K562 (cell line): ENCODE measurements around the gene CCNY. TPM values are rescaled to one million over a fixed set of nuclear protein-coding genes. Genes with fewer than 3 reads are reported as not detected.

ENCODE experiments used
- ATAC-seq: fragments of 200-7000 bp; cut with Tn5 transposase; 3 replicates; pipeline ENCODE4 v1.9.1; 2020; ENCODE audit warnings: moderate library complexity
- BruUV-seq: library from RNA; stranded (reverse); fragments of 400-500 nt; replicated peaks from 2 replicates; lab custom pipeline; 2021; lab: Mats Ljungman, UMichigan
- CTCF ChIA-PET: fragments of 300-600 bp; formaldehyde crosslinking; extraction: SDS; loops from one replicate; lab custom pipeline; 2021; ENCODE audit warnings: low intra/inter-chr PET ratio; lab: Yijun Ruan, JAX
- POLR2A ChIA-PET: fragments of 300-600, 350-650 bp; sonication (Branson Sonifier 250); formaldehyde crosslinking; extraction: SDS; loops from one replicate; lab custom pipeline; 2021; ENCODE audit warnings: antibody characterized with exemption, inconsistent platforms; lab: Yijun Ruan, JAX
- DNase-seq, 4 experiments: peaks; one replicate each; pipeline versions ENCODE4 v3.0.0 to v3.0.0-alpha.2; 2011 to 2018; ENCODE audit warnings: low spot score in 3 of 4, mixed read lengths in 3 of 4; ENCODE audit errors: extremely low read depth in 1 of 4
- FAIRE-seq: peaks from 2 replicates; lab custom pipeline; 2011; peaks lifted over from hg19 to GRCh38; lab: Jason Lieb, UNC
- H2AFZ ChIP-seq: 2 replicates; pipeline ENCODE4 v1.6.0; 2011; ENCODE audit warnings: low read depth, low read length, control low read depth, inconsistent platforms
- H3K27ac ChIP-seq: fragments of 200-600 bp; 3 replicates; pipeline ENCODE4 v1.8.0; 2011; ENCODE audit warnings: low read depth, mild to moderate bottlenecking, control low read depth, inconsistent platforms, low read length, moderate library complexity, mixed read lengths; ENCODE audit errors: extremely low read depth
- H3K27me3 ChIP-seq, 2 experiments: fragments of 300-600 bp in 1 of 2; 2 replicates in 1 of 2; 3 replicates in 1 of 2; pipeline versions ENCODE4 v1.6.0 to v1.8.0; 2011; ENCODE audit warnings: inconsistent platforms in 2 of 2, low read length in 2 of 2, mild to moderate bottlenecking in 1 of 2, mixed read lengths in 1 of 2, moderate library complexity in 1 of 2; ENCODE audit not compliant: control insufficient read depth in 2 of 2, insufficient read depth in 2 of 2
- H3K36me3 ChIP-seq: fragments of 300-600 bp; 3 replicates; pipeline ENCODE4 v1.8.0; 2011; ENCODE audit warnings: mild to moderate bottlenecking, low read length, inconsistent platforms; ENCODE audit not compliant: control insufficient read depth, insufficient read depth
- H3K4me1 ChIP-seq, 2 experiments: fragments of 200-600 bp in 1 of 2; replicated peaks in 1 of 2; 2 replicates in 1 of 2; 3 replicates in 1 of 2; pipeline versions ENCODE4 v1.5.1 to v1.8.0; 2011; ENCODE audit warnings: inconsistent platforms in 2 of 2, low read length in 2 of 2, mild to moderate bottlenecking in 1 of 2, mixed read lengths in 1 of 2, moderate library complexity in 1 of 2; ENCODE audit not compliant: control insufficient read depth in 2 of 2, insufficient read depth in 2 of 2
- H3K4me2 ChIP-seq: 2 replicates; pipeline ENCODE4 v1.6.1; 2011; ENCODE audit warnings: low read length, control low read depth, inconsistent platforms, mixed read lengths; ENCODE audit not compliant: insufficient read depth
- H3K4me3 ChIP-seq: fragments of 200-600 bp; sonication (generic), shearing (Covaris generic); 2 replicates; pipeline ENCODE4 v1.5.1; 2016; ENCODE audit warnings: control low read depth, inconsistent platforms
- H3K79me2 ChIP-seq: fragments of 200-600 bp; 3 replicates; pipeline ENCODE4 v1.8.0; 2011; ENCODE audit warnings: low read length, inconsistent platforms; ENCODE audit not compliant: control insufficient read depth, insufficient read depth
- H3K9ac ChIP-seq, 2 experiments: 2 replicates each; pipeline versions ENCODE4 v1.6.0 to v1.6.1; 2011; ENCODE audit warnings: low read depth in 2 of 2, low read length in 2 of 2, control low read depth in 1 of 2, inconsistent platforms in 1 of 2, mild to moderate bottlenecking in 1 of 2, mixed read lengths in 1 of 2; ENCODE audit not compliant: insufficient read depth in 1 of 2
- H3K9me1 ChIP-seq: one replicate; pipeline ENCODE4 v1.6.0; 2011; ENCODE audit warnings: inconsistent platforms, mild to moderate bottlenecking, low read length, moderate library complexity; ENCODE audit not compliant: control insufficient read depth, insufficient read depth
- H3K9me3 ChIP-seq: replicated peaks from 2 replicates; pipeline ENCODE4 v1.5.1; 2011; ENCODE audit warnings: low read depth, low read length, inconsistent platforms; ENCODE audit not compliant: control insufficient read depth, insufficient read depth
- H4K20me1 ChIP-seq: replicated peaks from 2 replicates; pipeline ENCODE4 v1.6.1; 2011; ENCODE audit warnings: low read length, inconsistent platforms, mixed read lengths; ENCODE audit not compliant: control insufficient read depth, insufficient read depth
- DACH1 ChIP-seq: fragments of 450-650 bp; IDR thresholded peaks from 2 replicates; pipeline ENCODE4 v1.6.1; 2018; ENCODE audit not compliant: partially characterized antibody
- EWSR1 ChIP-seq: fragments of 450-650 bp; IDR thresholded peaks from 2 replicates; pipeline ENCODE4 v1.6.1; 2018; ENCODE audit warnings: borderline replicate concordance, mild to moderate bottlenecking, low read depth, moderate library complexity; ENCODE audit not compliant: partially characterized antibody
- JUND ChIP-seq, 2 experiments: IDR thresholded peaks; 2 replicates in 1 of 2; 3 replicates in 1 of 2; pipeline ENCODE4 v1.6.1; 2011; ENCODE audit warnings: borderline replicate concordance in 2 of 2, low read depth in 2 of 2, low read length in 2 of 2, improper control_type of control experiment in 1 of 2, missing biosample characterization in 1 of 2, missing genetic modification characterization in 1 of 2, missing genetic modification reagents in 1 of 2
- KLF1 ChIP-seq: fragments of 450-650 bp; IDR thresholded peaks from 2 replicates; pipeline ENCODE4 v1.6.1; 2016; ENCODE audit warnings: missing genetic modification characterization, missing compliant biosample characterization
- KLF6 ChIP-seq: fragments of 250-450 bp; sonication (Bioruptor Pico); IDR thresholded peaks from 2 replicates; pipeline ENCODE4 v1.4.0; 2020; ENCODE audit warnings: mild to moderate bottlenecking, moderate library complexity, borderline replicate concordance
- MCM5 ChIP-seq: fragments of 450-650 bp; IDR thresholded peaks from 2 replicates; pipeline ENCODE4 v1.6.1; 2016; ENCODE audit warnings: low read depth
- MEIS2 ChIP-seq: fragments of 450-650 bp; IDR thresholded peaks from 2 replicates; pipeline ENCODE4 v1.6.1; 2014; ENCODE audit warnings: mild to moderate bottlenecking; ENCODE audit not compliant: partially characterized antibody
- MNT ChIP-seq, 2 experiments: fragments of 450-650 bp; conservative IDR thresholded peaks; 2 replicates each; pipeline ENCODE4 v1.6.1; 2017; ENCODE audit warnings: mild to moderate bottlenecking in 2 of 2, moderate library complexity in 2 of 2
- NBN ChIP-seq: fragments of 450-650 bp; IDR thresholded peaks from 2 replicates; pipeline ENCODE4 v1.6.1; 2016; ENCODE audit warnings: low read depth, mild to moderate bottlenecking
- NFXL1 ChIP-seq: fragments of 450-650 bp; formaldehyde crosslinking; IDR thresholded peaks from 2 replicates; pipeline ENCODE4 v1.4.0; 2021; ENCODE audit warnings: mild to moderate bottlenecking
- POLR2AphosphoS2 ChIP-seq: IDR thresholded peaks from 2 replicates; pipeline ENCODE4 v1.6.1; 2012; ENCODE audit warnings: low read length, improper control_type of control experiment
- POLR2H ChIP-seq: IDR thresholded peaks from 2 replicates; pipeline ENCODE4 v1.6.1; 2016; ENCODE audit warnings: missing genetic modification characterization, low read depth, mild to moderate bottlenecking, control low read depth, missing compliant biosample characterization, moderate library complexity
- ZNF384 ChIP-seq: IDR thresholded peaks from 2 replicates; pipeline ENCODE4 v1.6.1; 2012; ENCODE audit warnings: low read depth, low read length, improper control_type of control experiment
- ZNF551 ChIP-seq: fragments of 250-450 bp; sonication (Bioruptor Pico); IDR thresholded peaks from 2 replicates; pipeline ENCODE4 v1.5.0; 2021; ENCODE audit warnings: mild to moderate bottlenecking, moderate library complexity
- ZNF75A ChIP-seq: fragments of 450-650 bp; formaldehyde crosslinking; IDR thresholded peaks from 2 replicates; pipeline ENCODE4 v1.4.0; 2020; ENCODE audit warnings: mild to moderate bottlenecking
- WGBS: fragments of 100-300 bp; shearing (Covaris generic); methylation state at CpG from one replicate; pipeline ENCODE4 v1.1.6; 2016; ENCODE audit warnings: low coverage, mixed read lengths; ENCODE audit not compliant: insufficient coverage; ENCODE audit errors: missing lambda C conversion rate; 5-methylcytosine and 5-hydroxymethylcytosine counted together
- in situ Hi-C: fragments of 300-500 bp; cut with MboI; formaldehyde crosslinking; loops from 4 replicates; pipeline ENCODE4 v1.15.0; 2018; ENCODE audit warnings: inconsistent platforms, mixed read lengths
- intact Hi-C: fragments of 100-400 bp; cut with micrococcal nuclease; formaldehyde crosslinking; loops from 2 replicates; pipeline ENCODE4 v1.14.2; 2022
- polyA plus RNA-seq, 8 experiments: library from polyadenylated mRNA; depleted of rRNA in 4 of 8; stranded (reverse) in 5 of 8; unstranded in 3 of 8; fragments of >200 nt; fragmentation: Nextera tagmentation in 2 of 8; fragmentation: Illumina TruSeq in 1 of 8; extraction: Ambion mirVana in 2 of 8; extraction: Trizol in 1 of 8; gene quantifications; 2 replicates each; pipeline versions ENCODE4 v1.2.1 to v1.2.3, GENCODE V29; 2011 to 2014; ENCODE audit warnings: inconsistent platforms in 1 of 8, missing spikeins in 1 of 8
- total RNA-seq, 7 experiments: library from RNA; depleted of rRNA in 6 of 7; stranded (reverse); fragments of >200 nt in 6 of 7; fragmentation: Illumina TruSeq in 2 of 7; extraction: Trizol in 2 of 7; gene quantifications; 2 replicates each; pipeline versions ENCODE4 v1.2.1 to v1.2.3, GENCODE V29; 2011 to 2021; ENCODE audit warnings: low replicate concordance in 1 of 7
- TF ChIP-seq, protein P1 (sequence below): sonication (generic); formaldehyde crosslinking; IDR thresholded peaks from 2 replicates; pipeline ENCODE4 v1.9.0; 2022; ENCODE audit warnings: mild to moderate bottlenecking, missing genetic modification reagents

CCNY gene
- total and polyA plus RNA-seq, 9 of the 15 experiments (the other 6 are each of a cell fraction or from before 2014, with no cell fraction given): 8.4 to 109 (median 38.6) TPM

GRCh38 chr10:35384265-35384868 lies 48.1 kb downstream of the CCNY start (continued):
- TF ChIP-seq POLR2AphosphoS2 (no peak), MEIS2 (peak; percentile 37)

DNA sequence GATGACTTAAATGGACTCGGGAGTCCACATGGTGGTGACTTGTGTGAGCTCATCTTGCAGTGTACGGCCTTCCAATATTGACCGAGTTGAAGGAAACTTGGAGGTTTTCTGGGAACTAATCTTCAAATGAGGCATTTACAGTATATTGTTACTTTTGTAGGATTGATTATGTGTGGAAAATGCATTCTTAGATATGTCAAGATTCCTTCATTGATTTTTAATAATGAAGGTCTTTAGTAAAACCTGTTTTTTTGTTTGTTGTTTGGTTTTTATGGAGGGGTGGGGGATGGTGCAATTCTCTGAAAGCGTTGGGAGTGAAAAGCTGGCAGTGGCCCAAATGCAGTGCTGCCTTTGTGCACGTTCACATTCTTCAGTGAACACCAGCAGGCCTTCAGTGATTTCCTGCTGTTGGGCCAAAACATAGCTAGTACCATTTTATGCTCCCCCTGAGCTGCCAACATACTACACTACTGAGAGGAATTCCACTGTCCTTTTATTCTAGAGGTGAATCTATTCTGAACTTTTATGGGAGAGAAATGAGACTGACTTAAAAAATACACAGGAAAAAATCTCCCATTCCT lies 50.4 kb downstream of the CCNY start:
- Histone ChIP-seq H3K79me2 (peaks cover 99% of the 10 kb centered on the region), H3K27ac (peak overlapping the region; percentile 74)
- TF ChIP-seq NBN: peak; percentile 64; the same call in 1 of the 2 replicates
- no peak for TF ChIP-seq ZNF551 (CRISPR knock-in tag)
- TF ChIP-seq NFXL1 (CRISPR knock-in tag): 0 out of 2 replicates have a peak, but pooled peaks have one; percentile 14
- TF ChIP-seq KLF1 (tag): peak; percentile 39; the same call in 1 of the 2 replicates
- 0 out of 2 replicates have a peak, but pooled peaks have one; percentile 18 for TF ChIP-seq ZNF384
- TF ChIP-seq DACH1: no peak
- TF ChIP-seq ZNF75A (CRISPR knock-in tag): peak; percentile 74; the same call in 1 of the 2 replicates
- TF ChIP-seq EWSR1: no peak
- TF ChIP-seq KLF6 (CRISPR knock-in tag): peak; percentile 88; the same call in 1 of the 2 replicates
- TF ChIP-seq, protein P1, sequence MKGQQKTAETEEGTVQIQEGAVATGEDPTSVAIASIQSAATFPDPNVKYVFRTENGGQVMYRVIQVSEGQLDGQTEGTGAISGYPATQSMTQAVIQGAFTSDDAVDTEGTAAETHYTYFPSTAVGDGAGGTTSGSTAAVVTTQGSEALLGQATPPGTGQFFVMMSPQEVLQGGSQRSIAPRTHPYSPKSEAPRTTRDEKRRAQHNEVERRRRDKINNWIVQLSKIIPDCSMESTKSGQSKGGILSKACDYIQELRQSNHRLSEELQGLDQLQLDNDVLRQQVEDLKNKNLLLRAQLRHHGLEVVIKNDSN (CRISPR knock-in tag): no peak
- TF ChIP-seq POLR2H (tag): peak; percentile 48
- TF ChIP-seq JUND (IDR thresholded peaks at IDR 0.05; ENCODE audit: borderline replicate concordance, low read depth, low read length): peak; percentile 33; the same call in 1 of the 2 replicates
- TF ChIP-seq JUND (tag; IDR thresholded peaks at IDR 0.05; ENCODE audit: borderline replicate concordance, low read depth, low read length): peak; percentile 44; the same call in 1 of the 3 replicates
- TF ChIP-seq MNT (conservative IDR thresholded peaks at IDR 0.05): peak; percentile 51 to 55; a peak in 2 of 4 replicates
- TF ChIP-seq MCM5: no peak

More for the DNA sequence above, 50.4 kb downstream of the CCNY start:
- DNase-seq (peak in 2 of 4 experiments; percentile 58 to 85), ATAC-seq (peak; percentile 63), FAIRE-seq (no peak)
- POLR2A ChIA-PET: interaction anchor here (0.6 to 1.4 kb wide), 9 partner anchors 8 to 191 kb away, joined by 3 to 7 read pairs (median 3); no protein-coding TSS in a partner anchor
- CTCF ChIA-PET: no interaction called here
- H3K9me3 ChIP-seq: peaks cover 14% of the 10 kb centered on the region
- BruUV-seq: no TSS peak
- intact Hi-C loops: no loop called here
- in situ Hi-C loops: no loop called here
- H4K20me1 ChIP-seq: no peaks in the 10 kb centered on the region
- WGBS: 4% methylated on average over 5 of the region's 5 CpGs
- peak overlapping the region in 1 of 2 experiments; percentile 62; a peak in 2 of 4 replicates for H3K9ac ChIP-seq
- no peaks in the 10 kb centered on the region for H3K27me3 ChIP-seq
- H3K4me2 ChIP-seq: peak overlapping the region; percentile 44
- peaks cover 6% of the 10 kb centered on the region; the same call in 1 of the 3 replicates for H3K36me3 ChIP-seq
- H2AFZ ChIP-seq: no peak overlapping the region
- H3K4me1 ChIP-seq: peaks cover 10 to 85% of the 10 kb centered on the region in 2 experiments; a peak in 4 of 5 replicates
- H3K4me3 ChIP-seq: no peak overlapping the region
- H3K9me1 ChIP-seq: peaks cover 5% of the 10 kb centered on the region
